H4 (cell line): ENCODE measurements around the gene KAT2B. TPM values are rescaled to one million over a fixed set of nuclear protein-coding genes. Genes with fewer than 3 reads are reported as not detected.

Experiments
- DNase-seq: peaks from one replicate; pipeline ENCODE4 v3.0.0-alpha.2; 2015; ENCODE audit warnings: low spot score
- total RNA-seq: library from RNA; depleted of rRNA; stranded (reverse); fragments of >200 nt; shearing (Covaris generic); gene quantifications from 2 replicates; pipeline ENCODE4 v1.2.3, GENCODE V29; 2014

Gene KAT2B
- total RNA-seq, 1 experiment from 2014 or later = 2.2 TPM

- no peak for DNase-seq
Observed at GRCh38 chr3:20096135-20096685, 56.0 kb downstream of the KAT2B start.

GRCh38 chr3:20097015-20097414 lies 56.8 kb downstream of the KAT2B start:
- no peak for DNase-seq

- peak; percentile 9 for DNase-seq
Observed at GRCh38 chr3:20099060-20099459, 58.8 kb downstream of the KAT2B start.

GRCh38 chr3:20100151-20100550 lies 59.9 kb downstream of the KAT2B start:
- no peak for DNase-seq

- no peak for DNase-seq
Observed at GRCh38 chr3:20101041-20101440, 60.8 kb downstream of the KAT2B start.

GRCh38 chr3:20103731-20104130 lies 63.5 kb downstream of the KAT2B start:
- no peak for DNase-seq

- peak; percentile 4 for DNase-seq
Observed at GRCh38 chr3:20104167-20104661, 64.0 kb downstream of the KAT2B start.

GRCh38 chr3:20105513-20106280 lies 65.5 kb downstream of the KAT2B start:
- DNase-seq = no peak

- DNase-seq = no peak
Observed at GRCh38 chr3:20107722-20108121, 67.5 kb downstream of the KAT2B start.

GRCh38 chr3:20108869-20109268 lies 68.6 kb downstream of the KAT2B start:
- DNase-seq = no peak

GRCh38 chr3:20110826-20111225 lies 70.6 kb downstream of the KAT2B start:
- DNase-seq = no peak

- no peak for DNase-seq
Observed at GRCh38 chr3:20111836-20112235, 71.6 kb downstream of the KAT2B start.

GRCh38 chr3:20121088-20121487 lies 80.8 kb downstream of the KAT2B start:
- no peak for DNase-seq

GRCh38 chr3:20123131-20123652 lies 82.9 kb downstream of the KAT2B start:
- no peak for DNase-seq

- no peak for DNase-seq
Observed at GRCh38 chr3:20125289-20125688, 85.0 kb downstream of the KAT2B start.

GRCh38 chr3:20125897-20126296 lies 85.7 kb downstream of the KAT2B start:
- DNase-seq = no peak

- no peak for DNase-seq
Observed at GRCh38 chr3:20128358-20128757, 88.1 kb downstream of the KAT2B start.

- DNase-seq = no peak
Observed at GRCh38 chr3:20130106-20130505, 89.9 kb downstream of the KAT2B start.

GRCh38 chr3:20136231-20136630 lies 96.0 kb downstream of the KAT2B start:
- DNase-seq = no peak

- DNase-seq = no peak
Observed at GRCh38 chr3:20137647-20138046, 97.4 kb downstream of the KAT2B start.

- DNase-seq = no peak
Observed at GRCh38 chr3:20140881-20141280, 100.6 kb downstream of the KAT2B start.

GRCh38 chr3:20141316-20141715 lies 101.1 kb downstream of the KAT2B start:
- no peak for DNase-seq

GRCh38 chr3:20141851-20142250 lies 101.6 kb downstream of the KAT2B start:
- DNase-seq = no peak
